GM21423 (cell line): ENCODE measurements around the gene GSC2.
A peak's percentile ranks its signal among the peaks of the same experiment; 100 is the strongest.

ENCODE experiments used
- ATAC-seq: cut with Tn5 transposase; IDR thresholded peaks from one replicate; pipeline ENCODE4 v1.9.1; 2021; ENCODE audit warnings: mild to moderate bottlenecking, moderate library complexity; ENCODE audit not compliant: unreplicated experiment

Gene GSC2

DNA sequence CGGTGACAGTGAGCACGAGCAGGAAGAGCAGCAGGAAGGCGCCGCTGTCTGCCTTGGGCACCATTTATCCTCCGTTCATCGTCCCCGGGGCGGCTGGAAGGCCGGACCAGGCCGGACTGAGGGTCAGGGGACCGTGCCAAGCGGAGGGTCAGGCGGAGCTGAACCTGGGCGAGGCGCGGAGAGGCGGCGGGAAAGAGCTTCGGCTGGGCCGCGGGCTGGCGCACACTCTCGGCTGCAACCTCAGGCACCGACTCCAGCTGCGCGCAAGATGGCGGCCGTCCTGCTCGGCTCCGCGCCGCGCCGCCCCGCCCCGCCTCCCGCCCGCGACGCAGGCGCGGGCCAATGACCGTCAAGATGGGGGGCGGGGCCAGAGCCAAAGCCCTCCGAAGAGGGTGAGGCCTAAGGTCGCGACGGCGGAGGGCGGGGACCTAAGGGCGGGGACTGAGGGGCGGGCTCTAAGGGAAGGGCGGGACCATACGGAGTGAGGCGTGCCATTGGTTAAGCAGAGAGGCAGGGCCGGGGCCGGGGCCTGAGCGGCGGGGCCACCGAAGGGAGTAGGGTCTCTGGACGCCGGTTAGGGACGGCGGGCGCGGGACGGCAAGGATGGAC lies 27.8 kb downstream of the GSC2 start, which contains the start of gene DGCR2:
Gene DGCR2, minus strand, starts transcription at position 270 of the 609 bp plus-strand sequence. Its CDS starts 206 bp downstream, at position 64.
- ATAC-seq = peak; percentile 82

DNA sequence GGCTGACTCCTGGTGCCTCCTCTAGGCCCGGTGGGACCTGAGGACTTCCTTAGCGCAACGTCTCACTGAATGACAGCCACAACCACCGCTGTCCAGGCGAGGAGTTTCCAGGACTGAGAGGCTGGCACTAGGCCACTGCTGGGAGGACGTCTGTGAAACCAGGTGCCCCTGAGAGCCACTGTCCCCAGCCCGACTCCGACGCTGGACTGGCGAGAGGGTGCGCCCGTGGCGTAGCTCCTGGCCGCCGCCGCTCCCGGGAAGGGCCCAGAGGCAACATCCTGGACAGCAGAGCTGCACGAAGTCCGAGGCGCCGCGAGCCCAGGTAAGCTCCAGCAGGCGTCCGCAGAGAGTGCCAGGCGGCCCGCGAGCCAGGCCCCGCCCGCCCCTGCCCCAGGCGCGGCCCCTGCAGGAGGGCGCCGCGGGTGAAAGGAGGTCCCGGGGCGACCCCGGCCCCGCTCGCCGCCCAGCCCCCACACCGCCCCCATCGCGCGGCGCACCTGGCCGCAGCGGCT lies 28.4 kb downstream of the GSC2 start:
- ATAC-seq = peak; percentile 24

GRCh38 chr22:19120829-19121630 lies 29.1 kb downstream of the GSC2 start:
- no peak for ATAC-seq

DNA sequence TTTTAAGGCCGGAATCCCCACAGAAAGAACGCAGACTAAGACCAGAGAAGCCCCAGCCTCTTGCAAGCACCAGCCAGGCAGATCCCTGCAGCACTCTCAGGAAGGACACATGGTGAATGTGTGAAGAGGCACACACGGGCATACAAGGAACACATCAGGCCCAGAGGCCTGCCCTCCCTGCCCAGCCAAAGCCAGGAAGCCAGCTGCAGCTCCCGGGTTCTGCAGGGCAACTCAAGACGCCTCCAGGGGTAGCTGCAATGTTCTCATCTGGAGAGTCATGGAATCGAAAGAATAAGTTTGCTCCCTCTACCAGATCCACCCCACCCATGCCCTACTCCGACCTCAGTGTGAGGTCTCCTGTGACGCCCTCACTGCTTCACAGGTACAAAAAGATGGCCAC lies 30.1 kb downstream of the GSC2 start:
- ATAC-seq = no peak

- ATAC-seq = no peak
Observed at GRCh38 chr22:19118329-19118880, 31.7 kb downstream of the GSC2 start.

- ATAC-seq = no peak
Observed at GRCh38 chr22:19117111-19117512, 33.0 kb downstream of the GSC2 start.

GRCh38 chr22:19115628-19116027 lies 34.5 kb downstream of the GSC2 start:
- no peak for ATAC-seq

- no peak for ATAC-seq
Observed at GRCh38 chr22:19114984-19115552, 35.0 kb downstream of the GSC2 start.

DNA sequence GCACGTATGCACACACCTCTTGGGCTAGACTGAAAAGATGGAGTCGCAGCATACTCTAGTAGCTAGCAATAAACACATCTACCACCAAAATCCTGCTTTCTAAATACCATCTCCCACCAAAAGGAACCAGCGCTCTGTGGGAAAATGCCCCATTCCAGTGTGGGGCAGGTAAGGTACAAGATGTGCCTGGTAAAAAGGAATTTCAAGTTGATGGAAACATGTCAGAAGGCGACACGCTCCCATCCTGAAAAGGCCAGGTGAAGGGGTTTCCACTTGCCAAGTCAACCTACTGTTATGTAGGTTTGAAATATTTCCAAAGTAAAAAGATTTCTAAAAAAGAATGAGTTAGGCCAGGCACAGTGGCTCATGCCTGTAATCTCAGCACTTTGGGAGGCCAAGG lies 36.7 kb downstream of the GSC2 start:
- ATAC-seq = no peak

DNA sequence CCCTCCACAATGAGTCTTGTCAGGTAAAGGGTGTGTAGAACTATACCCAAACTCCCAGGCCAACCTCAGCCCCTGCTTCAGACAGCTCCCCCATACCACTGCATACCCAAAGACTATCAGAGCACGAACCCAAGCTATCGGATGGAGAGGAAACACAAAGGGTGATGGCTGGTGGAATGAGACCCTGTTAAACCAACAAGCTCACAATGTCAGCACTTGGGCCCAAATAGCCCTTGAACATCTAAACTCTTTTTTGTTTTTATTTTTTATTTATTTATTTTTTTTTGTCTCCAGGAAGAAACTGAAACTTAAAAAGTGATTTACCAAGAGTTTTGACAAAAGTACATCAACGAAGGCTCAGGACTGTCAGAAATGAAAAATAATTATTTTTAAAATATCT lies 38.5 kb downstream of the GSC2 start:
- no peak for ATAC-seq

GRCh38 chr22:19111140-19111539 lies 39.0 kb downstream of the GSC2 start:
- ATAC-seq = no peak

GRCh38 chr22:19110646-19111045 lies 39.4 kb downstream of the GSC2 start:
- no peak for ATAC-seq

GRCh38 chr22:19110064-19110458 lies 40.0 kb downstream of the GSC2 start:
- ATAC-seq = no peak

DNA sequence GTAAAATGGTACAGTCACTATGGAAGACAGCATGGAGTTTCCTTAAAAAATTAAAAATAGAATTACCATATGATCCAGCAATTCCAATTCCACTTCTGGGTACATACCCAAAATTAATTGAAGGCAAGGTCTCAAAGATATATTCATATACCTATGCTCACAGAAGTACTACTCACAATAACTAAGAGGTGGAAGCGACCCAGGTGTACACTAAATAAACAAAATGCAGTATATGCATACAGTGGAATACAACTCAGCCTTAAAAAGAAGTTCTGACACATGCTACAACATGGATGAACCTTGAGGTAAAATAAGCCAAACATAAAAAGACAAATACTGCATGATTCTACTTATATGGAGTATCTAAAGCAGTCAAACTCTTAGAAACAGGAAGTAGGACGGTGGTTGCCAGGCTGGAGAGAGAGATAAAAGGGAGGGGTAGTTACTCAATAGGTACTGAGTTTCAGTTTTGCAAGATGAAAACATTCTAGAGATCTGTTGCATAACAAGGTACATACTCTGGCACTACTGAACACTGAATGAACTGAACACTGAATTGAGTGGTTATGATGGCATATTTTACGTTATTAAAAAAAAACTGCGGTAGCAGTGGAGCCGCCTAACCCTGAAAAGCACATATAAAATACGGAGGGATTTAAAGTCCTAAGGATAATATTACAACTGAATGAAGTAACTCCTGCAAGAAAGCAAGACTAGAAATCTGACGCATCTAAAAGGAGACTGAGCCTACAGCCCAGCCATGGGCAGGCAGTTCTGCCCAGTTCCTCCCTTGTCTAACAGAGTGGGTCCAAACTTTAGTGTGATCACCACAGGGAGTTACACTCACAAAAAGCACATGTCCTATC lies 40.7 kb downstream of the GSC2 start:
- ATAC-seq = peak; percentile 78

DNA sequence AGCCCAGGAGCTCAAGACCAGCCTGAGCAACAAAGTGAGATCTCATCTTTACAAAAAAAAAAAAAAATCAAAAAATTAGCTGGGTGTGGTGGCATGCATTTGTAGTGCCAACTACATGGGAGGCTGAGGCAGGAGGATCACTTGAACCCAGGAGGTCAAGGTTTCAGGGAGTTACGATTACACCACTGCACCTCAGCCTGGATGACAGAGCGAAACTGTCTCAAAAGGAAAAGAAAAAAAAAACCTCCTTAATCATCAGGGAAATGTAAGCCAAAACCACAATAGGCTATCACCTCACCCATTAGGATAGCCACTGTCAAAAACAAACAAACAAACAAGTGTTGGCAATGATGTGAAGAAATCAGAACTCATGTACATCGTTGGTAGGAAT lies 41.3 kb downstream of the GSC2 start:
- no peak for ATAC-seq

GRCh38 chr22:19107730-19108074 lies 42.4 kb downstream of the GSC2 start:
- no peak for ATAC-seq

GRCh38 chr22:19106886-19107729 lies 43.0 kb downstream of the GSC2 start:
- no peak for ATAC-seq

- no peak for ATAC-seq
Observed at GRCh38 chr22:19105867-19106802, 44.0 kb downstream of the GSC2 start.

DNA sequence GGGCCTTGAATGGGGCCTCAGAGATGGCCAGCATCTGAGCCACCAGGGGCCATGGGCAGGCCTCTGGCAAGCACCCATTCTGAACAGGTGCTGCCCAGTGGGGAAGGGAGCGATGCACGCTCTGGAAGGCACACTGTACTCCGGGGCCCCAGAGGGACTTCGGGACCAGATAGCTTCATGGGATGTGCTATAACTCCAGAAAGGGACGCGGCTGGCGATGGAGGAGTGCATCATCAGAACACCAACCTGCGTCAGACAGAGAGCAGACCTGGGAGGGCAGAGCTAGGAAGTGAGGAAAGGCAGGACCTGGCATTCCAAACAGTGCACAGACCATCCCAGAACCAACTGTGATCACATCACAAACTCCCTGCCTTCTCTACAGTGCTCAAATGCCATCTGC lies 44.6 kb downstream of the GSC2 start:
- no peak for ATAC-seq
